Ovary (tissue), 9 donors: ENCODE results near the gene GRAMD1B. TPM values are rescaled to one million over a fixed set of nuclear protein-coding genes. Genes with fewer than 3 reads are reported as not detected.

Source experiments
- DNase-seq, 5 donors: peaks; one replicate each; pipeline ENCODE4 v3.0.0-alpha.2; 2019 to 2020
- H3K27ac ChIP-seq, 2 donors: fragments of 200-600 bp; one replicate each; pipeline versions ENCODE4 v1.5.1 to v1.8.0; 2019 to 2022
- H3K27me3 ChIP-seq: fragments of 200-600 bp; one replicate; pipeline ENCODE4 v1.8.0; 2022
- H3K36me3 ChIP-seq: fragments of 200-600 bp; sonication (generic); one replicate; pipeline ENCODE4 v1.5.1; 2019
- H3K4me1 ChIP-seq: one replicate; pipeline ENCODE4 v1.8.1; 2013; ENCODE audit warnings: mild to moderate bottlenecking, moderate library complexity; ENCODE audit not compliant: insufficient read depth
- H3K4me3 ChIP-seq: fragments of 200-600 bp; sonication (generic); one replicate; pipeline ENCODE4 v1.5.1; 2017
- H3K9me3 ChIP-seq, 2 donors: fragments of 200-600 bp in 1 of 2; sonication (generic) in 1 of 2; one replicate each; pipeline versions ENCODE4 v1.5.1 to v1.8.1; 2013 to 2019; ENCODE audit warnings: mild to moderate bottlenecking in 1 of 2, moderate library complexity in 1 of 2
- EP300 ChIP-seq: sonication (generic); formaldehyde crosslinking; IDR thresholded peaks from one replicate; pipeline ENCODE4 v1.6.1; 2017; ENCODE audit warnings: antibody characterized with exemption
- POLR2A ChIP-seq: fragments of 450-650 bp; IDR thresholded peaks from one replicate; pipeline ENCODE4 v1.6.1; 2017; ENCODE audit warnings: antibody characterized with exemption, mild to moderate bottlenecking, moderate library complexity
- WGBS, 3 donors: extraction: QIAGEN DNeasy Blood & Tissue Kit in 1 of 3; methylation state at CpG; one replicate each; pipeline versions ENCODE4 v1.1.5 to v1.1.7; 2013 to 2017; 5-methylcytosine and 5-hydroxymethylcytosine counted together
- intact Hi-C, 4 donors: fragments of 100-400 bp; cut with DNase I; formaldehyde crosslinking; loops; one replicate each; pipeline versions ENCODE4 v1.11.0 to v1.15.1; 2022 to 2023
- polyA plus RNA-seq, 2 donors: library from polyadenylated mRNA; stranded (reverse); fragments of 200-250 nt in 1 of 2; fragments of 350-450 nt in 1 of 2; fragmentation: Illumina TruSeq in 1 of 2; extraction: RNeasy Lipid Tissue Mini Kit (QIAGEN cat#74804) in 1 of 2; gene quantifications; one replicate each; pipeline ENCODE4 v1.2.3, GENCODE V29; 2013 to 2014
- total RNA-seq, 7 donors: library from RNA; depleted of rRNA in 2 of 7; stranded (reverse); fragments of >200 nt in 2 of 7; fragmentation: NEBNext Ultra II Directional in 3 of 7; extraction: Animal tissue kit (Norgen Biotek cat#: 25700) in 3 of 7; gene quantifications; one replicate each; pipeline versions ENCODE4 v1.1.0 to v1.2.4, GENCODE V29; 2016 to 2023
- TF ChIP-seq, protein P1 (sequence below), 3 donors: fragments of 450-650 bp in 2 of 3; fragments of 200-600 bp in 1 of 3; IDR thresholded peaks; one replicate each; pipeline versions ENCODE4 v1.5.1 to v1.8.0; 2016 to 2022; ENCODE audit warnings: antibody characterized with exemption in 3 of 3, mild to moderate bottlenecking in 1 of 3
- donor health status: DM: no; HTN: no; CAD: no; lungs with moderate emphysema.
- donor health status: DM: no; HTN: no; CAD: no.
- donor health status: Bipolar disorder and iron deficiency.
- donor health status: DM: yes; HTN: yes; CAD: no.
- donor health status: DM: no; HTN: no; CAD: no.
- donor health status: DM: yes; HTN: yes; CAD: no.

The GRAMD1B gene
- total and polyA plus RNA-seq, 9 donors: 10.8 to 185 (median 25.4) TPM

DNA sequence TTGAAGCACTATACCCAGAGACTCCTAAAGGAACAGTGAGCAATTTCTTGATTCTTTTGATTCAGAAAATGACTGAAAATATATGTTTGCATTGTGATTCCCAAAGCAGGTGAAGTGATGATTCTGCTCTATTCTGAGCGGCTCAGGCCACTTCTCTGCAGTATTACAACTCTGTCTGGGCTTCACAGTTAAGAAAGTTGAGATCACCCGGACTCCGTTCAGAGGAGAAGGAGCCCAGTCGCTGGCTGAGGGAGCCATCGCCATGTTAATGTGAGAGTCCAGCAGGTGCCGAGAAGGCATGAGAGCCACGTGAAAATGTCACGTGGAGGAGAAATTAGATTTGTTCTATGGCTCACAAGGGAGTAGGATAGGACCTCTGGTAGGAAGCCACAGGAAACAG lies 132.8 kb downstream of the GRAMD1B start:
- Histone ChIP-seq H3K27ac (peak overlapping the region in 1 of 2 donors; percentile 84), H3K4me1 (peaks cover 19% of the 10 kb centered on the region), H3K27me3 (no peaks in the 10 kb centered on the region), H3K36me3 (no peaks in the 10 kb centered on the region), H3K4me3 (no peak overlapping the region), H3K9me3 (no peaks in the 10 kb centered on the region)
- no peak for TF ChIP-seq POLR2A
- no peak for TF ChIP-seq EP300
- TF ChIP-seq, protein P1, sequence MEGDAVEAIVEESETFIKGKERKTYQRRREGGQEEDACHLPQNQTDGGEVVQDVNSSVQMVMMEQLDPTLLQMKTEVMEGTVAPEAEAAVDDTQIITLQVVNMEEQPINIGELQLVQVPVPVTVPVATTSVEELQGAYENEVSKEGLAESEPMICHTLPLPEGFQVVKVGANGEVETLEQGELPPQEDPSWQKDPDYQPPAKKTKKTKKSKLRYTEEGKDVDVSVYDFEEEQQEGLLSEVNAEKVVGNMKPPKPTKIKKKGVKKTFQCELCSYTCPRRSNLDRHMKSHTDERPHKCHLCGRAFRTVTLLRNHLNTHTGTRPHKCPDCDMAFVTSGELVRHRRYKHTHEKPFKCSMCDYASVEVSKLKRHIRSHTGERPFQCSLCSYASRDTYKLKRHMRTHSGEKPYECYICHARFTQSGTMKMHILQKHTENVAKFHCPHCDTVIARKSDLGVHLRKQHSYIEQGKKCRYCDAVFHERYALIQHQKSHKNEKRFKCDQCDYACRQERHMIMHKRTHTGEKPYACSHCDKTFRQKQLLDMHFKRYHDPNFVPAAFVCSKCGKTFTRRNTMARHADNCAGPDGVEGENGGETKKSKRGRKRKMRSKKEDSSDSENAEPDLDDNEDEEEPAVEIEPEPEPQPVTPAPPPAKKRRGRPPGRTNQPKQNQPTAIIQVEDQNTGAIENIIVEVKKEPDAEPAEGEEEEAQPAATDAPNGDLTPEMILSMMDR (IDR thresholded peaks at IDR 0.05): no peak
- 74 to 80% (median 74%) methylated on average over 8 of the region's 8 CpGs for WGBS, 3 donors
- DNase-seq: no peak
- intact Hi-C loops: no loop called here

DNA sequence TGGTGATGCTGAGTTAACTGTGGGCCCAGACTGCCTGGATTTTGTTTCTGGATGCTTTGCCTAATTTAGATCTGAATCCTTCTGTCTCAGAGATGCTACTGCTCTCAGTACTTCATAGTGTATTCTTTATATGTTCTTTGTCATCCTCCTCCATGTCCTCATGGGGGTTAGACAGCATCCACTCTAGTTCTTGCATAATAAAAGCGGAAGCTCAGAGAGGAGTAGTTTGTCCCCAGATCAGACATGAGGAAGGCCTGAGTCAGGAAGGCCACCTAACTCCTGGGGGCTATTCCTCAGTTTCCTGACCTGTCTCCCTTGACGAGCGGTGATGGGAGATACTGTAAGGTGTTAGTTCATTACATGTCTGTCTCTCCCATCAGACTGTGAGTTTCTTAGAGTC lies 134.2 kb downstream of the GRAMD1B start:
- WGBS, 3 donors: 96 to 100% (median 98%) methylated on average over 3 of the region's 3 CpGs
- Histone ChIP-seq H3K4me3 (no peak overlapping the region), H3K36me3 (no peaks in the 10 kb centered on the region), H3K27ac (no peak overlapping the region), H3K4me1 (peaks cover 21% of the 10 kb centered on the region), H3K27me3 (no peaks in the 10 kb centered on the region), H3K9me3 (no peaks in the 10 kb centered on the region)
- no peak for DNase-seq
- no peak for TF ChIP-seq EP300
- TF ChIP-seq, protein P1 (IDR thresholded peaks at IDR 0.05): no peak
- no peak for TF ChIP-seq POLR2A
- intact Hi-C loops: no loop called here

DNA sequence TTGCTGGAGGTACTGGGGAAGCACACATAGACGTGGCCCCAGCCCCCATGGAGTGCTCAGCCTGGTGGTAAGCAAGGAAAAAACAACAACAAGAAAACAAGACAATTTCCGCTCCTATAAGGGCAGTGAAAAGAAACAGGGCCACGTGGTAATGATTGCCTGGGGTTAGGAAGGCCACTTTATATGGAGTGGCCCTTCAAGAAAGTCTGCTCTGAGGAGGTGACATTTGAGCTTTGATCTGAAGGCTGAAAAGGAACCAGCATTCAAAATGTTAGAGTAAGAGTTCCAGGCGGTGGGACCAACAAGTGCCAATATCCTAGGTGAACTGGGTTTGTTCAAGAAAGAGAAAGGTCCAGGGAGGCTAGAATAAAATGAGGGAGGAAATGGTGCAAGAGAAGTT lies 136.8 kb downstream of the GRAMD1B start:
- H3K4me1 ChIP-seq: peaks cover 13% of the 10 kb centered on the region
- 86 to 88% (median 87%) methylated on average over 4 of the region's 4 CpGs for WGBS, 3 donors

DNA sequence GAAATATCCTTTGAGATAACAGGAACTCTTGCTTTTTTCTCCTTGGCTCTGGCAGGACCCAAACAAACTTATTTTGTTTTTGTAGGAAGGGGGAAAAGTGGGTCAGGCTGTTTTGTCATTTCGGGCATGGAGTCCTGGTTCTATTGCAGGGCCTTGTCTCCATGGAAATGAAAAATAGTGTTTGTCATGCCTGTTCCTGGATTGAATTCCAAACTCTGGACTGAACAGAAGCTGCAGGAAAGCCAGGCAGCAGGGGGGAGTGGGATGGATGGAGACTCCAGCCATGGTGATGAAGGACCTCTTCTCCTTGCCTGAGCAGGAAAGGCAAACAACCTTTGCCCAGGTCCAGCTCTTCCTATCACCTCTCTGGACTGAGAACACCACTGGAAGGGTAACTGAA lies 137.4 kb downstream of the GRAMD1B start:
- no peaks in the 10 kb centered on the region for H3K9me3 ChIP-seq
- no peak overlapping the region for H3K27ac ChIP-seq
- 9 to 26% (median 14%) methylated on average over 1 of the region's 1 CpG for WGBS, 3 donors
- TF ChIP-seq, protein P1 (IDR thresholded peaks at IDR 0.05): no peak
- TF ChIP-seq POLR2A: no peak
- TF ChIP-seq EP300: no peak
- no peak overlapping the region for H3K4me3 ChIP-seq
- H3K27me3 ChIP-seq: no peaks in the 10 kb centered on the region
- H3K4me1 ChIP-seq: peaks cover 11% of the 10 kb centered on the region
- H3K36me3 ChIP-seq: no peaks in the 10 kb centered on the region
- DNase-seq: peak in 1 of 5 donors; percentile 36
- intact Hi-C loops: no loop called here

More for the DNA sequence above, 136.8 kb downstream of the GRAMD1B start:
- intact Hi-C loops: no loop called here
- no peak for DNase-seq
- Histone ChIP-seq H3K4me3 (no peak overlapping the region), H3K27me3 (no peaks in the 10 kb centered on the region), H3K9me3 (no peaks in the 10 kb centered on the region), H3K27ac (no peak overlapping the region), H3K36me3 (no peaks in the 10 kb centered on the region)
- TF ChIP-seq, protein P1 (IDR thresholded peaks at IDR 0.05): no peak
- TF ChIP-seq EP300 (no peak), POLR2A (no peak)
